Erythroblast (primary cell): ENCODE data around the gene ARMH4.

Experiments used
- GATA1 ChIP-seq: IDR thresholded peaks from 2 replicates; pipeline ENCODE4 v1.6.1; 2011; ENCODE audit warnings: low read depth, mild to moderate bottlenecking, control low read depth, low read length, moderate library complexity
- POLR2A ChIP-seq: IDR thresholded peaks from 2 replicates; pipeline ENCODE4 v1.6.1; 2011; ENCODE audit warnings: mild to moderate bottlenecking, low read length

- no peak for TF ChIP-seq POLR2A
- no peak for TF ChIP-seq GATA1
These were observed 66.1 kb downstream of the ARMH4 start for GRCh38 chr14:58085877-58086276.
